Measurements from ENCODE around the gene SDHB. TPM values are rescaled to one million over a fixed set of nuclear protein-coding genes. Genes with fewer than 3 reads are reported as not detected.

Gene SDHB
- total RNA-seq, 1 donor from 2014 or later, result 61.2 TPM

- H3K9me3 Mint-ChIP-seq, result no peaks in the 10 kb centered on the region
These were observed 7.5 kb downstream of the SDHB start for GRCh38 chr1:17046334-17046657.

GRCh38 chr1:17045634-17046333, 8.0 kb downstream of the SDHB start:
- DNase-seq (ENCODE audit: low spot score), result peak; percentile 68
- no peaks in the 10 kb centered on the region for H3K9me3 ChIP-seq (ENCODE audit: low read depth)
- peaks cover 15% of the 10 kb centered on the region for H3K4me1 Mint-ChIP-seq
- H3K27ac ChIP-seq, result peak overlapping the region; percentile 5
- H2AFZ ChIP-seq (replicated peaks), result no peak overlapping the region
- H3K4me2 ChIP-seq, result peak overlapping the region; percentile 37
- peak overlapping the region; percentile 56 for H3K4me3 Mint-ChIP-seq
- no peaks in the 10 kb centered on the region for H3K27me3 Mint-ChIP-seq (ENCODE audit: insufficient read depth, low read depth)
- H3K27me3 ChIP-seq, result no peaks in the 10 kb centered on the region
- H3K4me3 ChIP-seq, result no peak overlapping the region
- H3K4me1 ChIP-seq, result peaks cover 6% of the 10 kb centered on the region
- H3K9ac ChIP-seq, result no peak overlapping the region
- H3K36me3 ChIP-seq, result no peaks in the 10 kb centered on the region
- H3K27ac Mint-ChIP-seq, result peak overlapping the region; percentile 76
- peaks cover 10% of the 10 kb centered on the region for H3K36me3 Mint-ChIP-seq
- TF ChIP-seq CTCF (IDR thresholded peaks at IDR 0.05) (peak; percentile 88), EZH2phosphoT487 (IDR thresholded peaks at IDR 0.05) (no peak)
- H4K20me1 ChIP-seq (ENCODE audit: low read depth), result peaks cover 10% of the 10 kb centered on the region
- no peaks in the 10 kb centered on the region for H3K9me3 Mint-ChIP-seq
- H3F3A ChIP-seq (ENCODE audit: low read depth), result peaks cover 23% of the 10 kb centered on the region
- H3K79me2 ChIP-seq (ENCODE audit: low read depth), result peaks cover 45% of the 10 kb centered on the region

More at GRCh38 chr1:17046334-17046657, 7.5 kb downstream of the SDHB start:
- no peaks in the 10 kb centered on the region for H3K9me3 ChIP-seq (ENCODE audit: low read depth)
- Mint-ChIP-seq H3K36me3 (peaks cover 10% of the 10 kb centered on the region), H3K4me1 (peaks cover 15% of the 10 kb centered on the region), H3K4me3 (no peak overlapping the region), H3K27ac (no peak overlapping the region), H3K27me3 (ENCODE audit: insufficient read depth, low read depth) (no peaks in the 10 kb centered on the region)
- peaks cover 14% of the 10 kb centered on the region for H4K20me1 ChIP-seq (ENCODE audit: low read depth)
- H3K36me3 ChIP-seq, result no peaks in the 10 kb centered on the region
- TF ChIP-seq EZH2 (IDR thresholded peaks at IDR 0.05) (no peak), CTCF (IDR thresholded peaks at IDR 0.05) (no peak), EZH2phosphoT487 (IDR thresholded peaks at IDR 0.05) (no peak)
- no peaks in the 10 kb centered on the region for H3K27me3 ChIP-seq
- H3K4me2 ChIP-seq, result no peak overlapping the region
- peaks cover 23% of the 10 kb centered on the region for H3F3A ChIP-seq (ENCODE audit: low read depth)
- H2AFZ ChIP-seq (replicated peaks), result no peak overlapping the region
- no peak overlapping the region for H3K9ac ChIP-seq
- H3K4me1 ChIP-seq, result peaks cover 6% of the 10 kb centered on the region
- no peak for DNase-seq (ENCODE audit: low spot score)
- no peak overlapping the region for H3K4me3 ChIP-seq
- peak overlapping the region; percentile 8 for H3K27ac ChIP-seq
- H3K79me2 ChIP-seq (ENCODE audit: low read depth), result peaks cover 50% of the 10 kb centered on the region

GRCh38 chr1:17045150-17045549, 8.7 kb downstream of the SDHB start:
- Mint-ChIP-seq H3K4me3 (no peak overlapping the region), H3K27ac (no peak overlapping the region), H3K9me3 (no peaks in the 10 kb centered on the region), H3K4me1 (peaks cover 15% of the 10 kb centered on the region), H3K36me3 (peaks cover 9% of the 10 kb centered on the region), H3K27me3 (ENCODE audit: insufficient read depth, low read depth) (no peaks in the 10 kb centered on the region)
- Histone ChIP-seq H3K4me1 (peaks cover 6% of the 10 kb centered on the region), H3K9me3 (ENCODE audit: low read depth) (no peaks in the 10 kb centered on the region), H2AFZ (replicated peaks) (no peak overlapping the region), H3K27ac (peak overlapping the region; percentile 5), H4K20me1 (ENCODE audit: low read depth) (peaks cover 9% of the 10 kb centered on the region), H3K27me3 (no peaks in the 10 kb centered on the region), H3K9ac (no peak overlapping the region), H3K4me3 (no peak overlapping the region), H3F3A (ENCODE audit: low read depth) (peaks cover 23% of the 10 kb centered on the region), H3K36me3 (no peaks in the 10 kb centered on the region), H3K4me2 (no peak overlapping the region), H3K79me2 (ENCODE audit: low read depth) (peaks cover 39% of the 10 kb centered on the region)
- no peak for DNase-seq (ENCODE audit: low spot score)
- TF ChIP-seq EZH2phosphoT487 (IDR thresholded peaks at IDR 0.05) (no peak), EZH2 (IDR thresholded peaks at IDR 0.05) (no peak), CTCF (IDR thresholded peaks at IDR 0.05) (no peak)
